ENCODE data around the gene TCL1B. TPM values are rescaled to one million over a fixed set of nuclear protein-coding genes. Genes with fewer than 3 reads are reported as not detected.
"Not testable (repeated sequence)": the region's sequence is repeated elsewhere in the genome, so short reads cannot be mapped to it uniquely, and the experiment has no call there.

TCL1B gene
- total RNA-seq, 1 donor from 2014 or later, result not detected

- H3K27me3 Mint-ChIP-seq (ENCODE audit: unreplicated experiment), result peaks cover 3% of the 10 kb centered on the region
- TF ChIP-seq, protein P1, sequence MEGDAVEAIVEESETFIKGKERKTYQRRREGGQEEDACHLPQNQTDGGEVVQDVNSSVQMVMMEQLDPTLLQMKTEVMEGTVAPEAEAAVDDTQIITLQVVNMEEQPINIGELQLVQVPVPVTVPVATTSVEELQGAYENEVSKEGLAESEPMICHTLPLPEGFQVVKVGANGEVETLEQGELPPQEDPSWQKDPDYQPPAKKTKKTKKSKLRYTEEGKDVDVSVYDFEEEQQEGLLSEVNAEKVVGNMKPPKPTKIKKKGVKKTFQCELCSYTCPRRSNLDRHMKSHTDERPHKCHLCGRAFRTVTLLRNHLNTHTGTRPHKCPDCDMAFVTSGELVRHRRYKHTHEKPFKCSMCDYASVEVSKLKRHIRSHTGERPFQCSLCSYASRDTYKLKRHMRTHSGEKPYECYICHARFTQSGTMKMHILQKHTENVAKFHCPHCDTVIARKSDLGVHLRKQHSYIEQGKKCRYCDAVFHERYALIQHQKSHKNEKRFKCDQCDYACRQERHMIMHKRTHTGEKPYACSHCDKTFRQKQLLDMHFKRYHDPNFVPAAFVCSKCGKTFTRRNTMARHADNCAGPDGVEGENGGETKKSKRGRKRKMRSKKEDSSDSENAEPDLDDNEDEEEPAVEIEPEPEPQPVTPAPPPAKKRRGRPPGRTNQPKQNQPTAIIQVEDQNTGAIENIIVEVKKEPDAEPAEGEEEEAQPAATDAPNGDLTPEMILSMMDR (IDR thresholded peaks at IDR 0.05; ENCODE audit: unreplicated experiment), result no peak
- no peaks in the 10 kb centered on the region for H3K36me3 Mint-ChIP-seq (ENCODE audit: low read depth, unreplicated experiment)
- H3K9me3 Mint-ChIP-seq (ENCODE audit: unreplicated experiment), result no peaks in the 10 kb centered on the region
- H3K4me1 Mint-ChIP-seq (ENCODE audit: unreplicated experiment), result no peaks in the 10 kb centered on the region
- no peak overlapping the region for H3K4me3 Mint-ChIP-seq (ENCODE audit: unreplicated experiment)
- no peak for DNase-seq (ENCODE audit: low spot score)
- H3K27ac Mint-ChIP-seq (ENCODE audit: unreplicated experiment), result no peak overlapping the region
Measured at GRCh38 chr14:95662376-95663186, 23.6 kb upstream of the TCL1B start.

- Mint-ChIP-seq H3K36me3 (ENCODE audit: low read depth, unreplicated experiment) (no peaks in the 10 kb centered on the region), H3K27me3 (ENCODE audit: unreplicated experiment) (peaks cover 3% of the 10 kb centered on the region), H3K9me3 (ENCODE audit: unreplicated experiment) (no peaks in the 10 kb centered on the region), H3K4me1 (ENCODE audit: unreplicated experiment) (no peaks in the 10 kb centered on the region), H3K27ac (ENCODE audit: unreplicated experiment) (no peak overlapping the region), H3K4me3 (ENCODE audit: unreplicated experiment) (no peak overlapping the region)
- DNase-seq (ENCODE audit: low spot score), result no peak
- TF ChIP-seq, protein P1 (IDR thresholded peaks at IDR 0.05; ENCODE audit: unreplicated experiment), result no peak
Measured at GRCh38 chr14:95663226-95663797, 22.9 kb upstream of the TCL1B start.

GRCh38 chr14:95664066-95664465, 22.2 kb upstream of the TCL1B start:
- no peaks in the 10 kb centered on the region for H3K9me3 Mint-ChIP-seq (ENCODE audit: unreplicated experiment)
- TF ChIP-seq, protein P1 (IDR thresholded peaks at IDR 0.05; ENCODE audit: unreplicated experiment), result no peak
- H3K27ac Mint-ChIP-seq (ENCODE audit: unreplicated experiment), result no peak overlapping the region
- H3K4me3 Mint-ChIP-seq (ENCODE audit: unreplicated experiment), result no peak overlapping the region
- H3K27me3 Mint-ChIP-seq (ENCODE audit: unreplicated experiment), result peaks cover 3% of the 10 kb centered on the region
- H3K36me3 Mint-ChIP-seq (ENCODE audit: low read depth, unreplicated experiment), result no peaks in the 10 kb centered on the region
- DNase-seq (ENCODE audit: low spot score), result no peak
- H3K4me1 Mint-ChIP-seq (ENCODE audit: unreplicated experiment), result no peaks in the 10 kb centered on the region

GRCh38 chr14:95664546-95664945, 21.7 kb upstream of the TCL1B start:
- DNase-seq (ENCODE audit: low spot score), result no peak
- no peaks in the 10 kb centered on the region for H3K4me1 Mint-ChIP-seq (ENCODE audit: unreplicated experiment)
- TF ChIP-seq, protein P1 (IDR thresholded peaks at IDR 0.05; ENCODE audit: unreplicated experiment), result no peak
- no peaks in the 10 kb centered on the region for H3K36me3 Mint-ChIP-seq (ENCODE audit: low read depth, unreplicated experiment)
- no peaks in the 10 kb centered on the region for H3K9me3 Mint-ChIP-seq (ENCODE audit: unreplicated experiment)
- H3K27ac Mint-ChIP-seq (ENCODE audit: unreplicated experiment), result no peak overlapping the region
- H3K27me3 Mint-ChIP-seq (ENCODE audit: unreplicated experiment), result peaks cover 2% of the 10 kb centered on the region
- no peak overlapping the region for H3K4me3 Mint-ChIP-seq (ENCODE audit: unreplicated experiment)

DNA sequence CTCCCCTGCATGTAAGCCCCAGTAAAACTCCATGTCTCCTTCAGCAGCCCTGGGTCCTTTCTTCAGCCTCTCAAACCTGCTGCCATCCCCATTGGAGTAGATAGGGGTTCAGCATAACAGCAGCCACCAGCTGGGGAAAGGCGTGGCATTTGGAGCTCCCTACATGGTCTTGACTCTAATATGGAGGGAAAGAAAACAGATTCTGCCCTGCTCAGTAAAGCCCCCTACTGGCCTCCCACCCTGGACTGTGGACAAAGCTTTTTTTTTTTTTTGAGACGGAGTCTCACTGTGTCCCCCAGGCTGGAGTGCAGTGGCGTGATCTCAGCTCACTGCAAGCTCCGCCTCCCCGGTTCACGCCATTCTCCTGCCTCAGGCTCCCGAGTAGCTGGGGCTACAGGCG, 20.7 kb upstream of the TCL1B start:
- H3K9me3 Mint-ChIP-seq (ENCODE audit: unreplicated experiment); H3K27ac Mint-ChIP-seq (ENCODE audit: unreplicated experiment); H3K4me3 Mint-ChIP-seq (ENCODE audit: unreplicated experiment); H3K4me1 Mint-ChIP-seq (ENCODE audit: unreplicated experiment); H3K36me3 Mint-ChIP-seq (ENCODE audit: low read depth, unreplicated experiment); H3K27me3 Mint-ChIP-seq (ENCODE audit: unreplicated experiment): not testable (repeated sequence)
- DNase-seq (ENCODE audit: low spot score), result peak; percentile 11
